Neural progenitor cell (in vitro differentiated cells): ENCODE data around the gene TMEM143. TPM values are rescaled to one million over a fixed set of nuclear protein-coding genes. Genes with fewer than 3 reads are reported as not detected.

ENCODE experiments used
- DNase-seq: peaks from one replicate; pipeline ENCODE4 v3.0.0-alpha.2; 2016; ENCODE audit warnings: low spot score
- H2AFZ ChIP-seq: fragments of 200-600 bp; sonication (generic); replicated peaks from 2 replicates; pipeline ENCODE4 v1.6.1; 2016; ENCODE audit warnings: antibody characterized with exemption
- H3F3A ChIP-seq: fragments of 200-600 bp; sonication (generic); 2 replicates; pipeline ENCODE4 v1.6.1; 2016; ENCODE audit warnings: antibody characterized with exemption, low read depth
- H3K27ac ChIP-seq: fragments of 200-600 bp; sonication (generic); 2 replicates; pipeline ENCODE4 v1.5.1; 2016; ENCODE audit warnings: mild to moderate bottlenecking
- H3K27me3 ChIP-seq: fragments of 200-600 bp; sonication (generic); 2 replicates; pipeline ENCODE4 v1.6.1; 2016; ENCODE audit warnings: mild to moderate bottlenecking, moderate library complexity
- H3K36me3 ChIP-seq: fragments of 200-600 bp; sonication (generic); 2 replicates; pipeline ENCODE4 v1.5.1; 2016
- H3K4me1 ChIP-seq: fragments of 200-600 bp; sonication (generic); 2 replicates; pipeline ENCODE4 v1.6.1; 2016; ENCODE audit warnings: mixed run types
- H3K4me2 ChIP-seq: fragments of 200-600 bp; sonication (generic); 2 replicates; pipeline ENCODE4 v1.6.1; 2016
- H3K4me3 ChIP-seq: fragments of 200-600 bp; sonication (generic); 2 replicates; pipeline ENCODE4 v1.5.1; 2016
- H3K79me2 ChIP-seq: fragments of 200-600 bp; sonication (generic); 2 replicates; pipeline ENCODE4 v1.6.1; 2016; ENCODE audit warnings: low read depth
- H3K9ac ChIP-seq: fragments of 200-600 bp; sonication (generic); 2 replicates; pipeline ENCODE4 v1.6.1; 2016
- H3K9me3 ChIP-seq: fragments of 200-600 bp; sonication (generic); 2 replicates; pipeline ENCODE4 v1.5.1; 2016; ENCODE audit warnings: low read depth
- H4K20me1 ChIP-seq: fragments of 200-600 bp; sonication (generic); 2 replicates; pipeline ENCODE4 v1.6.1; 2016; ENCODE audit warnings: low read depth
- H3K27ac Mint-ChIP-seq: 3 replicates; pipeline ENCODE4 v1.8.0; 2021; ENCODE audit warnings: mixed read lengths
- H3K27me3 Mint-ChIP-seq: 2 replicates; pipeline ENCODE4 v1.8.0; 2022; ENCODE audit warnings: low read depth, mild to moderate bottlenecking, inconsistent platforms, moderate library complexity, mixed read lengths; ENCODE audit not compliant: insufficient read depth
- H3K36me3 Mint-ChIP-seq: 3 replicates; pipeline ENCODE4 v1.8.0; 2021; ENCODE audit warnings: mixed read lengths
- H3K4me1 Mint-ChIP-seq: 3 replicates; pipeline ENCODE4 v1.8.0; 2021; ENCODE audit warnings: mixed read lengths
- H3K4me3 Mint-ChIP-seq: 3 replicates; pipeline ENCODE4 v1.8.0; 2021; ENCODE audit warnings: mild to moderate bottlenecking, moderate library complexity, mixed read lengths
- H3K9me3 Mint-ChIP-seq: 3 replicates; pipeline ENCODE4 v1.8.0; 2020; ENCODE audit warnings: mixed read lengths
- EZH2 ChIP-seq: fragments of 200-600 bp; sonication (generic); IDR thresholded peaks from 2 replicates; pipeline ENCODE4 v1.6.1; 2017; ENCODE audit warnings: antibody characterized with exemption, mild to moderate bottlenecking, moderate library complexity
- EZH2phosphoT487 ChIP-seq: fragments of 200-600 bp; sonication (generic); IDR thresholded peaks from 2 replicates; pipeline ENCODE4 v1.6.1; 2017; ENCODE audit warnings: antibody characterized with exemption
- total RNA-seq: library from RNA; depleted of rRNA; stranded (reverse); fragments of >200 nt; gene quantifications from 2 replicates; pipeline ENCODE4 v1.2.3, GENCODE V29; 2015; ENCODE audit warnings: low replicate concordance
- TF ChIP-seq, protein P1 (sequence below): fragments of 200-600 bp; sonication (generic); IDR thresholded peaks from 2 replicates; pipeline ENCODE4 v1.5.1; 2017; ENCODE audit warnings: antibody characterized with exemption, mild to moderate bottlenecking

TMEM143 gene
- total RNA-seq, 1 donor from 2014 or later: 3.1 TPM

DNA sequence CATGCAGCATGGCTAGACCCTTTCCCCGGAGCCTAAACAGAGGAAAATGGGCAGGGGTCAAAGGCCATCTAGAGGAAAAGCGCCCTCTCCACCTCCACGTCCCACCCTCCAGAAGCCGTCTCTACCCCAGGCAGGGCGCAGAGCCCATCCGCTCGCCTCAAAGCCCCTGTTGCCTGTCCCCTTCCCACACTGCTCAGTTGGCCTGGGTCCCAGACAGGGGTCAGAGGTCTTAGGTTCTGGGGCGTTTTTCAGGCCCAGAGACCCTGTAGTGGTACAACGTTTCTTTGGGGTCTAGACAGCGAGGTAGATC is 285 bp downstream of the TMEM143 start:
- Mint-ChIP-seq H3K27ac (peak overlapping the region; percentile 29), H3K9me3 (no peaks in the 10 kb centered on the region), H3K4me1 (peaks cover 24% of the 10 kb centered on the region), H3K36me3 (no peaks in the 10 kb centered on the region), H3K4me3 (peak overlapping the region; percentile 83), H3K27me3 (peaks cover 12% of the 10 kb centered on the region)
- peak overlapping the region; percentile 44 for H3K4me3 ChIP-seq
- peak overlapping the region; percentile 7 for H3K27ac ChIP-seq
- H3K27me3 ChIP-seq: no peaks in the 10 kb centered on the region
- peaks cover 4% of the 10 kb centered on the region for H3K4me1 ChIP-seq
- H3K9me3 ChIP-seq: no peaks in the 10 kb centered on the region
- H3K4me2 ChIP-seq: peak overlapping the region; percentile 77
- peak overlapping the region; percentile 28 for H2AFZ ChIP-seq
- TF ChIP-seq EZH2phosphoT487 (no peak), EZH2 (no peak)
- TF ChIP-seq, protein P1, sequence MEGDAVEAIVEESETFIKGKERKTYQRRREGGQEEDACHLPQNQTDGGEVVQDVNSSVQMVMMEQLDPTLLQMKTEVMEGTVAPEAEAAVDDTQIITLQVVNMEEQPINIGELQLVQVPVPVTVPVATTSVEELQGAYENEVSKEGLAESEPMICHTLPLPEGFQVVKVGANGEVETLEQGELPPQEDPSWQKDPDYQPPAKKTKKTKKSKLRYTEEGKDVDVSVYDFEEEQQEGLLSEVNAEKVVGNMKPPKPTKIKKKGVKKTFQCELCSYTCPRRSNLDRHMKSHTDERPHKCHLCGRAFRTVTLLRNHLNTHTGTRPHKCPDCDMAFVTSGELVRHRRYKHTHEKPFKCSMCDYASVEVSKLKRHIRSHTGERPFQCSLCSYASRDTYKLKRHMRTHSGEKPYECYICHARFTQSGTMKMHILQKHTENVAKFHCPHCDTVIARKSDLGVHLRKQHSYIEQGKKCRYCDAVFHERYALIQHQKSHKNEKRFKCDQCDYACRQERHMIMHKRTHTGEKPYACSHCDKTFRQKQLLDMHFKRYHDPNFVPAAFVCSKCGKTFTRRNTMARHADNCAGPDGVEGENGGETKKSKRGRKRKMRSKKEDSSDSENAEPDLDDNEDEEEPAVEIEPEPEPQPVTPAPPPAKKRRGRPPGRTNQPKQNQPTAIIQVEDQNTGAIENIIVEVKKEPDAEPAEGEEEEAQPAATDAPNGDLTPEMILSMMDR: no peak
- no peaks in the 10 kb centered on the region for H4K20me1 ChIP-seq
- peaks cover 18% of the 10 kb centered on the region for H3F3A ChIP-seq
- H3K36me3 ChIP-seq: no peaks in the 10 kb centered on the region
- H3K79me2 ChIP-seq: no peaks in the 10 kb centered on the region
- DNase-seq: no peak
- no peak overlapping the region for H3K9ac ChIP-seq

DNA sequence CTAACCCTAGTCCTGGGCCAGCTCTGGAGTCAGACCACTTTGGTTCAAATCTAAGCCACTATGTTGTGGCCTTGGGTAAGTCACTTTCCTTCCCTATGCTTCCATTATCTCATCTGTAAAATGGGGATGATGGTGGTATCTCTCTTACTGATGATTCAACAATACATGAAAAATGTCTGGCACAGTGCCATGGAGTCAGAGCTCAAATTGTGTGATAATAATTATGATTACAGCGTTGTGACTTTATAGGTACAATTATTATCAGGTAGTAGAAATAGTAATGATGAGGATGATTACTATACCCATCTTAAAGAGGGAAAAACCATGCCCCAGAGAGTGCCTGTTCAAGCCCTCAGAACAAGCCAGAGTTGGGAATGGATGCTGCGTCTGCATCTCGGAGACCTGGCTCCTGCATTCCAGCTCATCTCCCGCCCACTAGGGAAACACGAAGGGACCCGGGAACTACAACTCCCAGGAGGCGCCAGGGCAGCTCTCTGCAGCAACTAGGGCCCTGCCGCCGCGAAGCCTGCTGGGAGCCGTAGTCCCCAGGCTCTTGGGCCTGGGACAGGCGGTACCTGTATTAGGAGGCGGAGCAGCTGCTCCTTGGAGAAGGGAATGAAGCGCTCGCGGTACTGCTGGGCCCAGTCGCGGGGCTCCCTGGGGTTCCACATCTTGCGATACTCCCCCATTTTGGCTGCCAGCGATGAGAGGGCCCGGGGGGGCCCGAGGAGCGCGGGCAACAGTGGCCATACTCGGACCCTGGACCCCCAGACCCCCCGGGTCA is 832 bp downstream of the TMEM143 start:
- Histone ChIP-seq H3K4me2 (peak overlapping the region; percentile 77), H3K4me1 (peaks cover 4% of the 10 kb centered on the region), H4K20me1 (no peaks in the 10 kb centered on the region), H3K27ac (no peak overlapping the region), H3K79me2 (no peaks in the 10 kb centered on the region), H3K4me3 (peak overlapping the region; percentile 44), H2AFZ (peak overlapping the region; percentile 28), H3K9ac (no peak overlapping the region), H3K9me3 (no peaks in the 10 kb centered on the region), H3F3A (peaks cover 18% of the 10 kb centered on the region), H3K36me3 (no peaks in the 10 kb centered on the region), H3K27me3 (no peaks in the 10 kb centered on the region)
- no peaks in the 10 kb centered on the region for H3K9me3 Mint-ChIP-seq
- H3K27me3 Mint-ChIP-seq: peaks cover 12% of the 10 kb centered on the region
- DNase-seq: peak; percentile 98
- TF ChIP-seq EZH2 (no peak), EZH2phosphoT487 (no peak)
- TF ChIP-seq, protein P1: no peak
- H3K4me1 Mint-ChIP-seq: peaks cover 22% of the 10 kb centered on the region
- peak overlapping the region; percentile 83 for H3K4me3 Mint-ChIP-seq
- H3K27ac Mint-ChIP-seq: peak overlapping the region; percentile 59
- no peaks in the 10 kb centered on the region for H3K36me3 Mint-ChIP-seq

DNA sequence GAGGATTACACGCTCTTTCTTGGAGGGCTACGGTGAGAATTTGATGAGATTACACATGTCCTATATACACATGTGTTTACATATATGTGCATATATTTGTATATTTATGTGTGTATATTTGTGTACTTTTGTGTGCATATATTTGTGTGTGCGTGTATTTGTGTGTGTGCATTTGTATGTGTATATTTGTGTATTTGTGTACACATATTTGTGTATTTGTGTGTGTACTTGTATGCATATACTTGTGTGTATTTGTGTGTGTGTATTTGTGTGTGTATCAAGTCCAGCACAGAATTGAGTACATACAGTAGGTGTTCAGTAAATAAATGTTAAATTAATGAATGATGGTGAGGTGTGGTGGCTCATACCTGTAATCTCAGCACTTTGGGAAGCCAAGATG is 1.8 kb downstream of the TMEM143 start:
- H3K4me1 ChIP-seq: peaks cover 4% of the 10 kb centered on the region
- H3F3A ChIP-seq: peaks cover 18% of the 10 kb centered on the region
- H3K4me2 ChIP-seq: no peak overlapping the region
- no peak overlapping the region for H2AFZ ChIP-seq
- Mint-ChIP-seq H3K4me1 (peaks cover 21% of the 10 kb centered on the region), H3K27me3 (peaks cover 15% of the 10 kb centered on the region), H3K27ac (no peak overlapping the region), H3K36me3 (no peaks in the 10 kb centered on the region), H3K9me3 (peaks cover 2% of the 10 kb centered on the region), H3K4me3 (no peak overlapping the region)
- no peaks in the 10 kb centered on the region for H3K36me3 ChIP-seq
- no peaks in the 10 kb centered on the region for H3K79me2 ChIP-seq
- no peak for TF ChIP-seq EZH2phosphoT487
- no peak for TF ChIP-seq EZH2
- TF ChIP-seq, protein P1: no peak
- no peaks in the 10 kb centered on the region for H4K20me1 ChIP-seq
- H3K4me3 ChIP-seq: no peak overlapping the region
- no peak overlapping the region for H3K9ac ChIP-seq
- no peaks in the 10 kb centered on the region for H3K9me3 ChIP-seq
- DNase-seq: no peak
- H3K27me3 ChIP-seq: no peaks in the 10 kb centered on the region
- no peak overlapping the region for H3K27ac ChIP-seq
